Activated CD8-positive, alpha-beta T cell treated with anti-CD3 and anti-CD28 coated beads for 36 hours (primary cell): ENCODE data around the gene CASTOR1. TPM values are rescaled to one million over a fixed set of nuclear protein-coding genes. Genes with fewer than 3 reads are reported as not detected.

Source experiments
- ATAC-seq: fragments of 200-7000 bp; cut with Tn5 transposase; one replicate; pipeline ENCODE4 v1.10.0; 2021; ENCODE audit warnings: mild to moderate bottlenecking, moderate library complexity
- CTCF ChIA-PET: fragments of 350-600 bp; sonication (Branson Sonifier 250); formaldehyde crosslinking; loops from one replicate; lab custom pipeline; 2021; ENCODE audit warnings: antibody characterized with exemption; lab: Charles Lee
- POLR2A ChIA-PET: fragments of 350-600 bp; sonication (Branson Sonifier 250); formaldehyde crosslinking; loops from one replicate; lab custom pipeline; 2021; ENCODE audit warnings: antibody characterized with exemption; lab: Charles Lee
- DNase-seq: peaks from one replicate; pipeline ENCODE4 v3.0.0-alpha.2; 2020
- H3K27ac Mint-ChIP-seq: one replicate; pipeline ENCODE4 v1.8.0; 2021; ENCODE audit warnings: mild to moderate bottlenecking, mixed read lengths
- H3K27me3 Mint-ChIP-seq: one replicate; pipeline ENCODE4 v1.8.0; 2021; ENCODE audit warnings: mixed read lengths
- H3K36me3 Mint-ChIP-seq: one replicate; pipeline ENCODE4 v1.8.0; 2021; ENCODE audit warnings: low read depth, mixed read lengths
- H3K4me1 Mint-ChIP-seq: one replicate; pipeline ENCODE4 v1.8.0; 2021; ENCODE audit warnings: low read depth, mixed read lengths
- H3K4me3 Mint-ChIP-seq: one replicate; pipeline ENCODE4 v1.8.0; 2021; ENCODE audit warnings: mild to moderate bottlenecking, moderate library complexity, mixed read lengths
- H3K9me3 Mint-ChIP-seq: one replicate; pipeline ENCODE4 v1.8.0; 2021; ENCODE audit warnings: mixed read lengths
- CTCF ChIP-seq: fragments of 200-600 bp; IDR thresholded peaks from one replicate; pipeline ENCODE4 v1.8.0; 2022; ENCODE audit warnings: antibody characterized with exemption, mild to moderate bottlenecking
- intact Hi-C: fragments of 100-400 bp; cut with micrococcal nuclease; formaldehyde crosslinking; loops from one replicate; pipeline ENCODE4 v1.10.0; 2022
- total RNA-seq, 2 experiments: library from RNA; stranded (reverse); gene quantifications; one replicate each; pipeline ENCODE4 v1.2.3, GENCODE V29; 2021

Gene CASTOR1
- total RNA-seq, 2 experiments from 2014 or later: 4.2 to 5.1 TPM

- peak overlapping the region; percentile 99 for H3K27ac Mint-ChIP-seq
- no peak for TF ChIP-seq CTCF
- DNase-seq (no peak), ATAC-seq (no peak)
- peaks cover 35% of the 10 kb centered on the region for H3K4me1 Mint-ChIP-seq
- ChIA-PET POLR2A (interaction anchor here (0.8 to 1.6 kb wide), 5 partner anchors 10 to 126 kb away, joined by 3 to 5 read pairs (median 3); no protein-coding TSS in a partner anchor), CTCF (interaction anchor here (1.0 to 4.4 kb wide), 6 partner anchors 12 to 161 kb away, joined by 3 to 33 read pairs (median 4); partner anchors contain the start of genes CASTOR1, RNF215 and SEC14L2)
- peak overlapping the region; percentile 95 for H3K4me3 Mint-ChIP-seq
- intact Hi-C loops: no loop called here
- H3K27me3 Mint-ChIP-seq: no peaks in the 10 kb centered on the region
- H3K36me3 Mint-ChIP-seq: peaks cover 51% of the 10 kb centered on the region
- H3K9me3 Mint-ChIP-seq: no peaks in the 10 kb centered on the region
Observed at GRCh38 chr22:30268331-30268730, 21.0 kb downstream of the CASTOR1 start.

GRCh38 chr22:30267382-30268302 is 21.7 kb downstream of the CASTOR1 start:
- Mint-ChIP-seq H3K27ac (peak overlapping the region; percentile 99), H3K9me3 (no peaks in the 10 kb centered on the region), H3K4me1 (peaks cover 35% of the 10 kb centered on the region), H3K4me3 (peak overlapping the region; percentile 95), H3K36me3 (peaks cover 57% of the 10 kb centered on the region), H3K27me3 (no peaks in the 10 kb centered on the region)
- CTCF ChIA-PET: interaction anchor here (0.7 to 4.4 kb wide), 8 partner anchors 10 to 160 kb away, joined by 3 to 33 read pairs (median 3); partner anchors contain the start of genes CASTOR1, RNF215 and SEC14L2
- DNase-seq (peak; percentile 84), ATAC-seq (peak; percentile 28)
- POLR2A ChIA-PET: interaction anchor here (0.8 to 1.6 kb wide), 11 partner anchors 11 to 160 kb away, joined by 3 to 5 read pairs (median 3); partner anchors contain the start of genes CASTOR1 and TBC1D10A
- intact Hi-C loops: no loop called here
- no peak for TF ChIP-seq CTCF

- POLR2A ChIA-PET: interaction anchor here (0.8 to 2.3 kb wide), 9 partner anchors 13 to 159 kb away, joined by 3 to 6 read pairs (median 3); partner anchors contain the start of genes CASTOR1 and TBC1D10A
- DNase-seq (peak; percentile 91), ATAC-seq (peak; percentile 41)
- intact Hi-C loops: no loop called here
- Mint-ChIP-seq H3K36me3 (peaks cover 64% of the 10 kb centered on the region), H3K9me3 (no peaks in the 10 kb centered on the region), H3K4me3 (peak within 1 kb of the TSS; percentile 95), H3K4me1 (peaks cover 40% of the 10 kb centered on the region), H3K27ac (peak within 1 kb of the TSS; percentile 99), H3K27me3 (no peaks in the 10 kb centered on the region)
- CTCF ChIA-PET: interaction anchor here (0.7 to 4.5 kb wide), 7 partner anchors 11 to 159 kb away, joined by 3 to 45 read pairs (median 5); partner anchors contain the start of genes CASTOR1 and SEC14L2
- no peak for TF ChIP-seq CTCF
Observed at GRCh38 chr22:30266445-30267381, 22.6 kb downstream of the CASTOR1 start, which contains the start of gene OSM. OSM (minus strand) TSS chr22:30266851; CDS start chr22:30266799, 52 bp downstream.

GRCh38 chr22:30265823-30266444 is 23.4 kb downstream of the CASTOR1 start:
- Mint-ChIP-seq H3K4me3 (peak overlapping the region; percentile 95), H3K36me3 (peaks cover 64% of the 10 kb centered on the region), H3K27me3 (no peaks in the 10 kb centered on the region), H3K27ac (peak overlapping the region; percentile 99), H3K4me1 (peaks cover 40% of the 10 kb centered on the region), H3K9me3 (no peaks in the 10 kb centered on the region)
- peak; percentile 68 for ATAC-seq
- TF ChIP-seq CTCF: no peak
- ChIA-PET POLR2A (interaction anchor here (0.8 to 2.3 kb wide), 6 partner anchors 17 to 157 kb away, joined by 3 to 6 read pairs (median 4); partner anchors contain the start of gene CASTOR1), CTCF (interaction anchor here (3.3 to 4.5 kb wide), 3 partner anchors 19 to 158 kb away, joined by 17 to 45 read pairs (median 23); partner anchors contain the start of gene RNF215)
- peak; percentile 94 for DNase-seq
- intact Hi-C loops: no loop called here
